Neuron (in vitro differentiated cells): Measurements from ENCODE around the gene ADAM22.

Source experiments
- H2AFZ ChIP-seq: one replicate; pipeline ENCODE4 v1.6.1; 2013; ENCODE audit warnings: low read depth, mild to moderate bottlenecking, inconsistent platforms, low read length, moderate library complexity
- H3K27me3 ChIP-seq: one replicate; pipeline ENCODE4 v1.6.1; 2013; ENCODE audit warnings: low read length; ENCODE audit not compliant: insufficient read depth
- H3K36me3 ChIP-seq: one replicate; pipeline ENCODE4 v1.6.1; 2013; ENCODE audit warnings: low read length; ENCODE audit not compliant: insufficient read depth
- H3K4me1 ChIP-seq: one replicate; pipeline ENCODE4 v1.6.1; 2013; ENCODE audit warnings: low read length; ENCODE audit not compliant: insufficient read depth
- H3K4me3 ChIP-seq: 2 replicates; pipeline ENCODE4 v1.5.1; 2013; ENCODE audit warnings: mild to moderate bottlenecking, low read length, moderate library complexity
- H3K9me3 ChIP-seq: one replicate; pipeline ENCODE4 v1.6.1; 2013; ENCODE audit warnings: low read length

The ADAM22 gene

DNA sequence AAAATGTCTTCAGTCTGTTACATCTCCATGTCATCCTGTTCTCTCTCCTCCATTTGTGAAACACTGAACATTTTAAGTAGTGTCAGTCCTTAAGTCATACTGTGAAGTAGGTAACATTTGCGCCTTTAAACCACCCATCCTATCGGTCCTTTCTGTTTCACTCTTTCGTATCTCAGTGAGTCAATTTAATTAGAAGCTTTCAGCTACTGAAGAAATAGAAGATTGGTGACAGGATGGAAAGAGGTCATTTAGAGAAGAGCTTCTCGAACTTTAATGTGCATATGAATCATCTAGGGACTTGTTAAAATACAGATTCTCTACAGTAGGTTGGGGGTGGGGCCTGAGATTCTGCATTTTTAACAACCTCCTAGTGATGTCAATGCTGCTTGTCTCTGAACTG, 172.4 kb downstream of the ADAM22 start:
- Histone ChIP-seq H3K9me3 (no peaks in the 10 kb centered on the region), H3K4me1 (no peaks in the 10 kb centered on the region), H3K36me3 (no peaks in the 10 kb centered on the region), H3K27me3 (no peaks in the 10 kb centered on the region), H3K4me3 (no peak overlapping the region), H2AFZ (no peak overlapping the region)

DNA sequence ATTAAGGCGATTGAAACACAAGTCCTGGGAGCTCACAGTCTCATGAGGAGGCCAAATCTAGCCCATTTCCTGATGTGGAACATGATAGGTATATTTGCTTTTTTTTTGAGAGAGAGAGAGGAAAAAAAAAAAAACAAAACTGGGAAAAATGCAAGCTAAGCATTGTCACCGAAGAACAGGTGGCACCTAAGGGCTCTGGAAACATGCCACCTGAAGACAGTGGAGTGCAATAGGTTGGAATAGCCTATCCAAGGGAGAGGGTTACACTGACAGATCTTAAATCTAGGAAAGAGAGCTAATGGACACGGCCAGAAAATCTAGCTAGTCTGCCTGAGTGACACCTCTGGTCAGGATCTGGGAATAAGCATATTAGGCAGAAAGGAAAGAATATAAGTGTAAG, 175.6 kb downstream of the ADAM22 start:
- Histone ChIP-seq H3K9me3 (no peaks in the 10 kb centered on the region), H3K4me1 (no peaks in the 10 kb centered on the region), H2AFZ (no peak overlapping the region), H3K36me3 (no peaks in the 10 kb centered on the region), H3K4me3 (no peak overlapping the region), H3K27me3 (no peaks in the 10 kb centered on the region)

DNA sequence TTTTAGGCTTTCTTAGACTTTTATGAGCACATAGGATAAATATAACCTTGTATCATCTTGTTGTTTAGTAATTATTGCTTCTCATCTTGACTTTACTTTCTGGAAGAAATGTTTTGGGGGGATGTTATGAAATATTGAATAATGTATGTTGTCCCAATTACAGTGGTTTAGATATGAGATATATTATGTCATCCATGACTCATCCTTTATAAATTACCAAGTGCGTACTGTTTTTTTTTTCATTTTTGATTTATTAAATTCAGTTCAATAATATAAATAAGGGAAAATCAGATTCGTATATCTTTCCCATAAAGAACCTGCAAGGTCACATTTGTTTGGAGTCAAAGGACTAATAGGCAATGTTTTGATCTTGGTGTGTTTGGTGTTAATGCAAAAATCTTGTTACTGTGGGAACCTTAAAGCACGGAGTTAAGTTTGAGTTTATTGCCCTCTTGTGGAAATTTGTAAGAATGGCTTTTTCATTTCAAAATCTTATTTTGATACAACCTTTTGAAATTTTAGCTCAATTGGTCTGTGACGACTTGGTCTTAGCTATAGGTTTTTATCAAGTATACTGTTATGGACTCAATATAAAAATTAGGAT, 177.2 kb downstream of the ADAM22 start:
- Histone ChIP-seq H2AFZ (no peak overlapping the region), H3K27me3 (no peaks in the 10 kb centered on the region), H3K36me3 (no peaks in the 10 kb centered on the region), H3K9me3 (no peaks in the 10 kb centered on the region), H3K4me3 (no peak overlapping the region), H3K4me1 (no peaks in the 10 kb centered on the region)

DNA sequence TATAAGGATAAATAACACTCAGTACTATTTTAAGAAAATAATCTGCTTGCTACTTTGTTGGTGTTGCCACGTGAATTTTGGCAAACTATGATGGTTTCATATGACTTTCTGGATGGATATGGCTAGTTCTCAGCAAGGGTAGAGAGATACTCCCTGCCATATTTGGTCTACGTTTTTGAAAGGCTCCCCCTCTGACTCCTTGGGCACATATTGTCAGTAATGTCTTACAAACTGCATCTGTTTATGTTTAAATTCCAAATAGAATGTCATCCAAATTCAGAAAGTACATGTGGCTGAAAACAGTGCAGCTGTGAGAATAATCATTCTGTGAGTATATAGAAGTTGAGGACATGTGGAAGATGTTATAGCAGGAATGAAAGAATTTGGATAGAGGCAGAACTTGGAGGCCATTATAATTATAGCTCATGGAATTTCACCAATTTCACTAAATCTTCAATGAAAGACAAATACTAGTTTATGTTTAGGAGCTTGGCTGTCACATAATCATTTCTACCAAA, 178.0 kb downstream of the ADAM22 start:
- H3K36me3 ChIP-seq: no peaks in the 10 kb centered on the region
- H3K27me3 ChIP-seq: no peaks in the 10 kb centered on the region
- H3K4me1 ChIP-seq: no peaks in the 10 kb centered on the region
- no peaks in the 10 kb centered on the region for H3K9me3 ChIP-seq
- no peak overlapping the region for H3K4me3 ChIP-seq
- no peak overlapping the region for H2AFZ ChIP-seq

DNA sequence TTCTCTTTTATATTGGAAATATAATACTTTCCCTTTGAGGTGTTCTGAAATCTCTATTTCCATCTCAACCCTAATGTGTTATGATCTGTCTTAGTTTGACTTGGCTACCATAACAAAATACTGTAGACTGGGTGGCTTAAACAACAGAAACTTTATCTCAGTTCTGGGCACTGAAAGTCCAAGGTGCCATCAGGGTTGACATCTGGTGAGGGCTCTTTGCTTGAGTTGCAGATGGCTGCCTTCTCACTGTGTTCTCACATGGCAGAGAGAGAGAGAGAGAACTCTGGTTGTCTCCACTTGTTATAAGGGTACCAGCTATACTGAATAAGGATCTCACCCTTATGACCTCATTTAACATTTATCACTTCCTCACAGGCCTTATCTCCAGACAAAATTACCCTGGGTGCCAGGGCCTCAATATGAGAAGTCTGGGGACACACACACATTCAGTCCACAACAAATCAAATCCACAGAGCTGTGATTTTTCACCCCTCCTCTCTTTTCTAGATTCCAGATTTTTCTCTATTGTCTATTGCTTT, 181.3 kb downstream of the ADAM22 start:
- no peaks in the 10 kb centered on the region for H3K36me3 ChIP-seq
- no peak overlapping the region for H3K4me3 ChIP-seq
- H2AFZ ChIP-seq: no peak overlapping the region
- H3K4me1 ChIP-seq: no peaks in the 10 kb centered on the region
- H3K27me3 ChIP-seq: no peaks in the 10 kb centered on the region
- no peaks in the 10 kb centered on the region for H3K9me3 ChIP-seq

DNA sequence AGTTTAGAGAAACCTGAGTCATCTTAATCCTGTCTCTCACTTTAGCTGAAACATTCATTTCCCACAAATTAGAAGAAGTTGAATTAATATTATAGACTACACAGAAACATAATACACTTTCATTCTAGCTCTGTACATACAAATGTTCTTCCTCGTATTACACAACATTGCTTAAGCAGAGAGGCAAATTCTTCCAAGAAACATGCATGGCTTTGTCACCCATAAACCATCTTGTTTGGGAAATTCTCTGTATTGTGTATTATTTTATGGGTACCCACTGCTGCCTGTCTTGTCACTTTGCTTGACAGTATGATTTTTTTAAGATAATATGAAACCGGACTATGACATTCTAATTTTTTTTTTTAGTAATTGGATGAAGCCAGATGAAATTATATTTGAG, 181.8 kb downstream of the ADAM22 start:
- H3K4me1 ChIP-seq: no peaks in the 10 kb centered on the region
- no peak overlapping the region for H3K4me3 ChIP-seq
- no peaks in the 10 kb centered on the region for H3K9me3 ChIP-seq
- no peaks in the 10 kb centered on the region for H3K36me3 ChIP-seq
- no peak overlapping the region for H2AFZ ChIP-seq
- H3K27me3 ChIP-seq: no peaks in the 10 kb centered on the region

DNA sequence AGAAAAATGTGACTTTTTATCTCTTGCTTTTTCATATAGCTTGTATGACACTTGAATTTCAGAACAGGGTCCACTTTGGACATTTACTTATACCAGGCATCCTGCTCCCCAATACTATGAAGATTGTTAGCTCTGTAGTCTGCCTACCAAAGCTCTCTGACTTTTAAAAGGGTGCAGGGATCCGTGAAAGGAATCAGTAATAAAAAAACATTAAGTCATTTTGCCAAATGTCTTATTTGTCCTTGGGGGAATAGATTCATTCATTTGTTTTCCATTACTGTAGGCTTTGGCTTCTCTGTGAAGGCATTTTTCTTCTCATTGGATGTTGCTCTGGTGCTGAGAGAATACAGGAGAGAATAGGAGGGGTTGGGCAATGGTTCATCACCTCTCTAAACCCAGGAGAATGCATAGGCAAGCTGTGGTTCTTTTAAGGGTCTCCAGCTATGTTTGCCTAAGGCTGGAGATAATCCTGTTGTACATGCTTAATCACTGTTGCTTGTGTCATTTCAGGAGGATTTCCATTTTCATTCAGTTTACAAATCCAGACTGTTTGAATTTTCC, 182.3 kb downstream of the ADAM22 start:
- Histone ChIP-seq H3K9me3 (no peaks in the 10 kb centered on the region), H3K27me3 (no peaks in the 10 kb centered on the region), H3K4me1 (no peaks in the 10 kb centered on the region), H3K4me3 (no peak overlapping the region), H2AFZ (no peak overlapping the region), H3K36me3 (no peaks in the 10 kb centered on the region)

DNA sequence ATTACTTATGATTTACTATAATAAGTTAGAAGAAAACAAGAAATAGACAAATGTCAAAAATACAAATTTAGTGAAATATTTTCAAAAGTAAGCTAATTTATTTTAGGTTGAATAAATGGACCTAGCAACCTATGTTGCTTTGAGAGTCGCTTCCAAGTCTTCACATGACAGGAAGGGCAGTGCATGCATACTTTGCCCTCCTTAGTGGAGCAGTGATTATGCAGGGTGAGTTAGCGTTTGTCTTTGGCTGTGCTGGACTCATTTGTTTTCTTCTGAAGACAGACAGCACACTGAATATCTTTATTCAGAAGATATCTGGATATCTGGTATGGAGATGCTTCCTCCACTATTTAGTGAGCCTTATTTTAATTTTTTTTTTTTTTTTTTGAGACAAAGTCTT, 183.3 kb downstream of the ADAM22 start:
- H3K9me3 ChIP-seq: no peaks in the 10 kb centered on the region
- no peak overlapping the region for H3K4me3 ChIP-seq
- no peaks in the 10 kb centered on the region for H3K36me3 ChIP-seq
- no peaks in the 10 kb centered on the region for H3K27me3 ChIP-seq
- H2AFZ ChIP-seq: no peak overlapping the region
- H3K4me1 ChIP-seq: no peaks in the 10 kb centered on the region

DNA sequence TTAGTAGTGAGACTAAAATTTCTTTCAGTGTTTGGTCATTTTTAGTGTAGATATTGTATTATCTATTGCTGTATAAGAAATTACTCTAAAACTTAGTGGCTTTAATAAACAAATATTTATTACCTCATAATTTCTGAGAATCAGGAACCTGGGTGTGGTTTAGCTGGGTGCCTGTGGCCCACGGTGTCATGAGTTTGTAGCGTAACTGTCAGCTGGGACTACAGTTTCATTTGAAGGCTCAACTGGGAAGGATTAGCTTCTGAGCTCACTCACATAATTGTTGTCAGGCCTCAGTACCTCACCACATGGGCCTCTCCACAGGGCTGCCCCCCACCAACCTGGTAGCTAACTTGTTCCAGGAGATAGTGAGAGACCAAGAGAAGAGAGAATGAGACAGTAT, 187.3 kb downstream of the ADAM22 start:
- H3K27me3 ChIP-seq: no peaks in the 10 kb centered on the region
- H3K9me3 ChIP-seq: no peaks in the 10 kb centered on the region

DNA sequence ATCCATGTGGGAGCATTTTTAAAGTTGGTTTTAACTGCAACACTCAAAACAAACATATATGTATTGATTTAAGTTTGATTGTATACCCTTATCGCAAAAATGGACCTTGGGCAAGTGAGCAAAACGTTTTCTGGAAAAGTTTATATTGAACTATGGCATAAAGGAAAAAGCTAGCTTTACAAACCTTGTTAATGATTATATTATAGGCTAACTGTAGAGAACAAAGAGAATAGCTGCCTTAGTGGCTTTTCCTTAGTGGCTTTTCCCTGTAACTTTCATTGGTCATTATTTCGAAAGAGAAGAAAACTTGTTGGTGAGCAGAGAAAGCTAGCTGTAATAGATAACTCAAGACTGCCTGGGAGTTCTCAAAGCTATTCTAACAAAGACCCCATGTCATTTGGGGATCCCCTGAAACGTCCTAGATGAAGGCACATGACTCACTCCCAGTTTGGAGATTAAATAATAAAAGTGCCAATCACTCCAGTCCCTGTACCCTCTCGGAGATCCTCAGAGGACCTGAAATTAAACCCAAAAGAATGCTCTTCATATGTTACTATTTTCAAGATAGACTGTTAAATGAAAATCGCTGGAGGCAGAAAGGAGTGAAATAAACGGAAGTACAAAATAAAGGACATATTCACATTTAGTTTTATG, 193.7 kb downstream of the ADAM22 start:
- Histone ChIP-seq H3K4me1 (no peaks in the 10 kb centered on the region), H3K4me3 (no peak overlapping the region), H3K27me3 (no peaks in the 10 kb centered on the region), H2AFZ (no peak overlapping the region), H3K9me3 (no peaks in the 10 kb centered on the region), H3K36me3 (no peaks in the 10 kb centered on the region)

More for the DNA sequence above, 187.3 kb downstream of the ADAM22 start:
- H3K4me3 ChIP-seq: no peak overlapping the region
- no peak overlapping the region for H2AFZ ChIP-seq
- H3K36me3 ChIP-seq: no peaks in the 10 kb centered on the region
- H3K4me1 ChIP-seq: no peaks in the 10 kb centered on the region

DNA sequence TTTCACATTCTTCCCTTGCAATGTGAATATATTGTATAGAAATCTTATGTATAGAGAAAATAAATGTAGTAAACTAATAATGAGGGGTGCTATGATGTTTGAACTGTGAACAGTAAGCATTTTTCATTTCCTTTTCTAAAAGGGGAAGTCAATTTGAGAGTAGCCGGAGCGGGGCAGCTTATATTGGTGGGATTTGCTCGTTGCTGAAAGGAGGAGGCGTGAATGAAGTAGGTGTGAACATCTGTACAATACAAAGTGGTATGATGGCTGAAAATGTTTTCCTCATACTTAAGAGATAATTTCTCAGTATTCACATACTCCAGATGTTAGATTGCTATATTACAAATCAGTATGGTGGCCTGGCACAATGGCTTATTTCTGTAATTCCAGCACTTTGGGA, 198.7 kb downstream of the ADAM22 start:
- H3K4me1 ChIP-seq: no peaks in the 10 kb centered on the region
- H3K4me3 ChIP-seq: no peak overlapping the region
- no peaks in the 10 kb centered on the region for H3K9me3 ChIP-seq
- no peak overlapping the region for H2AFZ ChIP-seq
- H3K36me3 ChIP-seq: no peaks in the 10 kb centered on the region
- H3K27me3 ChIP-seq: no peaks in the 10 kb centered on the region

DNA sequence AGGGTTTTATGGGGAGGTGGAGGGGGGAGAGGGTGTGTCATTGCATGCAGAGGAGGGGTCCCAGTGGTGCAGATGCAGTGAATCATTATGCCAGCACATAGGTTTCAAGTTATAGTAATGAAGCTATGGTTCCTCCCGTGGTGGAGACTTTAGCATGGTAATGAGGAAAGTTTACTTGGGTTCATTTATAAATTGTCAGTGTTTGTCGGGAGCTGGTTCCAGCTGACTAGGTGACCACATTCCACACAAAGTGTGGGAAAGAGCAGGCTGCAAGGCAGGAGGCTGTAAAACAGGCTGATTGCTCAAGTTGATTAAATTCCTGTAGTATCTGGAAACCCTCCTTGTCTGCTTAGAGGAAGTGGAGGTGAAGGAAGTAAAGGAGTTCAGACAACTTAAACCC, 206.9 kb downstream of the ADAM22 start:
- no peaks in the 10 kb centered on the region for H3K4me1 ChIP-seq
- no peaks in the 10 kb centered on the region for H3K27me3 ChIP-seq
- no peaks in the 10 kb centered on the region for H3K9me3 ChIP-seq
- no peak overlapping the region for H3K4me3 ChIP-seq
- no peaks in the 10 kb centered on the region for H3K36me3 ChIP-seq
- H2AFZ ChIP-seq: no peak overlapping the region

DNA sequence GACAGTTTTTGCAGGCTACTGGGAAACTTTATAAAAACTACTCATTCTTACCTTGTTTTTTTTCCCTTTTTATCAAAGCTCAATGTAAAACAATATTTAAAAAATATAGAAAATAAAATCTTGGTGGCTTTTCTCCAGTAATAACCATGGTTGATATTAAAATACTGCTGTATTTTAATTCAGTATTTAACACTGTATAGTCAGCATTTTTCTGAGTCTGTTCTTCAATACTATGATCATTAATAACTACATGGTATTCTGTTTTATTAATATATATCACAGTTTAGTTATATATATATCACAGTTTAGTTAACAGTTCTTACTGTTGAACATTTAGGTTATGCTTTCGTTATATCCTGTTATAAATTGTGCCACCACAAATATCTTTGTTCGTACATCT, 207.4 kb downstream of the ADAM22 start:
- H2AFZ ChIP-seq: no peak overlapping the region
- H3K4me3 ChIP-seq: no peak overlapping the region
- no peaks in the 10 kb centered on the region for H3K9me3 ChIP-seq
- H3K27me3 ChIP-seq: no peaks in the 10 kb centered on the region
- no peaks in the 10 kb centered on the region for H3K36me3 ChIP-seq
- H3K4me1 ChIP-seq: no peaks in the 10 kb centered on the region
